SH-SY5Y (cell line): ENCODE results near the gene CFAP251.

Source experiments
- GATA2 ChIP-seq: IDR thresholded peaks from 2 replicates; pipeline ENCODE4 v1.6.1; 2011; ENCODE audit warnings: mild to moderate bottlenecking, low read depth, low read length
- GATA3 ChIP-seq: IDR thresholded peaks from 2 replicates; pipeline ENCODE4 v1.6.1; 2011; ENCODE audit warnings: low read depth, mild to moderate bottlenecking, low read length, moderate library complexity

DNA sequence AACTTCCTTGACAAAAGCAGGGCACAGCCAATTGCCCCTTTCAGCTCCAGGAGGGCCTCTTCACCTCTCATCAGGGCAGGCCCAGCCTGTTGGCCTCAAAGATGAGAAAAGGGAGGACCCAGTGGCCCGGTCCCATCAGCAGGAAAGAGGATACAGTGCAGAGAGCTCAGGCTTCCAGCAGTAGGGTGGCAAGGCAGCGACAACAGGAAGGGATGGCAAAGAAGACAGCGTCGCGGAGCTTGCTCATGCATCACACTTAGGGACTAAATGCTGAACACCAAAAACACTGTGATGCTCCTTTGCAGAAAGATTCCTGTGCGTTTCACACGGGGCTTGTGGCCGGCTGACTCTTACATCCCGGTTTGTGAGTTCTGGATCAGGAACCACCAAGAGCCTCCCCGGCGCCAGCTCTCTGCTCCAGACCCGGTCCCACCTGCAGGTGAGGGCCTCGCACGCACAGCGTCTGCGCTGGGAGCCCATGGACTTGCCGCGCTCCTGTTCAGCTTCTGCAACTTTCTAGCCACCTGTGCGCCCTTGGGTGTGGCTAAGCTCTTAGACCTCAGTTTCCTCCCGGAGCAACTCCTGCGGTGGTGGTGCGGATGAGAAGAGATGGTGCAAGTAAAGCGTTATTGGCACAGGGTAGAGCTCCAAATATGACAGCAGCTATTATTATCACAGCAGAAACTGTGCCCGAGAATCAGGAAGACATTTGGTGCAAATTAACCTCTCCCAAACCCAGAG is 88.0 kb downstream of the CFAP251 start:
- no peak for TF ChIP-seq GATA3
- TF ChIP-seq GATA2, result no peak
